Stomach (tissue), 9 donors: ENCODE results near the gene SCAI. TPM values are rescaled to one million over a fixed set of nuclear protein-coding genes. Genes with fewer than 3 reads are reported as not detected.

ENCODE experiments used
- DNase-seq, 2 donors: peaks; one replicate each; pipeline versions ENCODE4 v3.0.0 to v3.0.0-alpha.2; 2013 to 2019
- H3K27ac ChIP-seq, 5 donors: fragments of 200-600 bp in 4 of 5; sonication (generic) in 4 of 5; one replicate each; pipeline ENCODE4 v1.5.1; 2013 to 2019; ENCODE audit warnings: mild to moderate bottlenecking in 1 of 5, moderate library complexity in 1 of 5
- H3K27me3 ChIP-seq, 3 donors: fragments of 200-600 bp; sonication (generic); one replicate each; pipeline ENCODE4 v1.5.1; 2017 to 2019; ENCODE audit warnings: mixed run types in 1 of 3
- H3K36me3 ChIP-seq, 4 donors: fragments of 200-600 bp; sonication (generic); 1 replicate in 3 of 4; 2 replicates in 1 of 4; pipeline ENCODE4 v1.5.1; 2016 to 2019
- H3K4me1 ChIP-seq, 4 donors: fragments of 200-600 bp; sonication (generic); one replicate each; pipeline ENCODE4 v1.5.1; 2016 to 2019
- H3K4me3 ChIP-seq, 4 donors: fragments of 200-600 bp; sonication (generic) in 3 of 4; one replicate each; pipeline ENCODE4 v1.5.1; 2016 to 2019; ENCODE audit warnings: mild to moderate bottlenecking in 1 of 4
- H3K9me3 ChIP-seq, 4 donors: fragments of 200-600 bp; sonication (generic); one replicate each; pipeline ENCODE4 v1.5.1; 2016 to 2019
- CTCF ChIP-seq, 7 experiments: fragments of 450-650 bp in 4 of 7; fragments of 200-600 bp in 3 of 7; sonication (generic) in 3 of 7; IDR thresholded peaks; one replicate each; pipeline ENCODE4 v1.5.1; 2016 to 2019; ENCODE audit warnings: antibody characterized with exemption in 7 of 7, control low read depth in 2 of 7, mild to moderate bottlenecking in 1 of 7
- EP300 ChIP-seq: sonication (generic); formaldehyde crosslinking; IDR thresholded peaks from one replicate; pipeline ENCODE4 v1.6.1; 2017; ENCODE audit warnings: antibody characterized with exemption
- POLR2A ChIP-seq, 4 donors: fragments of 450-650 bp; IDR thresholded peaks; one replicate each; pipeline ENCODE4 v1.6.1; 2016; ENCODE audit warnings: antibody characterized with exemption in 4 of 4, control low read depth in 2 of 4, mild to moderate bottlenecking in 1 of 4, moderate library complexity in 1 of 4
- POLR2AphosphoS5 ChIP-seq, 3 donors: sonication (generic); formaldehyde crosslinking; IDR thresholded peaks; one replicate each; pipeline ENCODE4 v1.6.1; 2016; ENCODE audit warnings: antibody characterized with exemption in 3 of 3
- WGBS, 5 donors: extraction: QIAGEN DNeasy Blood & Tissue Kit in 3 of 5; methylation state at CpG; one replicate each; pipeline versions ENCODE4 v1.1.5 to v1.1.7; 2013 to 2018; 5-methylcytosine and 5-hydroxymethylcytosine counted together
- intact Hi-C: fragments of 100-400 bp; cut with DNase I; formaldehyde crosslinking; loops from one replicate; pipeline ENCODE4 v1.15.1; 2023; ENCODE audit warnings: low total_unique reads
- polyA plus RNA-seq, 3 donors: library from polyadenylated mRNA; stranded (reverse); fragments of 200-250 nt; gene quantifications; one replicate each; pipeline ENCODE4 v1.2.3, GENCODE V29; 2013
- total RNA-seq, 5 donors: library from RNA; depleted of rRNA; stranded (reverse); fragments of >200 nt; gene quantifications; one replicate each; pipeline versions ENCODE4 v1.1.0 to v1.2.3, GENCODE V29; 2014 to 2016
- donor health status: healthy with polysubstance abuse.
- donor health status: Bipolar disorder and iron deficiency.
- donor health status: healthy.

SCAI gene
- total and polyA plus RNA-seq, 8 donors, result 0.46 to 21.0 (median 3.1) TPM

- H3K4me1 ChIP-seq, result peaks cover 10 to 34% (median 20%) of the 10 kb centered on the region in 4 donors
- peaks cover 0 to 38% (median 34%) of the 10 kb centered on the region in 4 donors for H3K36me3 ChIP-seq
- DNase-seq, result no peak
- no peaks in the 10 kb centered on the region for H3K27me3 ChIP-seq
- no peaks in the 10 kb centered on the region for H3K9me3 ChIP-seq
- H3K4me3 ChIP-seq, result peak overlapping the region; percentile 59 to 85 (median 82)
- H3K27ac ChIP-seq, result peak overlapping the region; percentile 93 to 98 (median 96)
- intact Hi-C loops, result loop anchor here (10.0 kb wide), 1 partner anchor 205 kb away; the partner anchor contains the start of gene SCAI
- TF ChIP-seq CTCF (IDR thresholded peaks at IDR 0.05) (no peak), EP300 (no peak), POLR2AphosphoS5 (IDR thresholded peaks at IDR 0.05) (no peak), POLR2A (IDR thresholded peaks at IDR 0.05) (no peak)
Measured at GRCh38 chr9:124939944-124940343, 203.4 kb downstream of the SCAI start.

DNA sequence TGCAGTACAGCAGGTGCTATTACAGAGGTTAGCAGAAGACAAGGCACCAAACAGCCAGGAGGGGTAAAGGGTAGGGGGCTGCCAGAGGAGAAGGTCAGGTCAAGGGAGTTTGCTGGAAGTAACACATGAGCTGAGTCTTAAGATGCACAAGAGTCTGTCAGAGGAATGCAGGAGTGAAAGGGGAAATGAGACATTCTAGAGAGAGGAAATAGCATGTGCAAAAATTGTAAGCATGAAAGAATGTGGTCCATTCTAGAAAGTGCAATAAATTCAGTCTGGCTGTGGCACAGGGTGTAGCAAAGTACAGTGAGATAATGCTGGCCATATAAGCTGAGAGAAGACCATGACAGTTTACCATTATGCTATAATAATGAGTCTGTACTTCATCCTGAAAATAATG lies 209.0 kb downstream of the SCAI start:
- intact Hi-C loops, result no loop called here
- Histone ChIP-seq H3K27me3 (no peaks in the 10 kb centered on the region), H3K36me3 (peaks cover 10 to 95% (median 88%) of the 10 kb centered on the region in 4 donors), H3K9me3 (no peaks in the 10 kb centered on the region), H3K4me3 (no peak overlapping the region), H3K27ac (no peak overlapping the region), H3K4me1 (peaks cover 0 to 12% (median 0%) of the 10 kb centered on the region in 4 donors)
- no peak for TF ChIP-seq CTCF (IDR thresholded peaks at IDR 0.05)
- DNase-seq, result peak in 1 of 2 donors; percentile 8

DNA sequence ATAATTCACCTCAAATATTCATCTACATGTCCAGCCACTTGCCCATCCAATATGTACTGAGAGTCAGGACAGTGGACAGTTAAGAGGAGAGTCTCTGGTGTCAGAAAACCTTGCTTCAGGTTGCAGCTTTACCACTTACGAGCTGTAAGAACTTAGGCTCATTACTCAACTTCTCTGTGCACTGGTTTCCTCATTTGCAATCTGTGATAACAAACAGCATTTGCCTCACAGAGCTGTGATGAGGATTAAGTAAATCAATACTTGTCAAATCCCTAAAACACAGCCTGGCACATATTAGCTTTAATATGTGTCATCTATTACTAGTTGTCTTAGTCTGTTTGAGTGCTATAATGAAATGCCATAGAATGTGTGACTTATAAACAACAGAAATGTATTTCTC lies 211.0 kb downstream of the SCAI start:
- no peaks in the 10 kb centered on the region for H3K27me3 ChIP-seq
- TF ChIP-seq POLR2AphosphoS5 (IDR thresholded peaks at IDR 0.05), result no peak
- no peak for TF ChIP-seq CTCF (IDR thresholded peaks at IDR 0.05)
- TF ChIP-seq EP300, result no peak
- no peak for TF ChIP-seq POLR2A (IDR thresholded peaks at IDR 0.05)
- H3K36me3 ChIP-seq, result peaks cover 13 to 100% (median 97%) of the 10 kb centered on the region in 4 donors
- intact Hi-C loops, result no loop called here
- no peak overlapping the region for H3K27ac ChIP-seq
- H3K4me3 ChIP-seq, result no peak overlapping the region
- H3K9me3 ChIP-seq, result no peaks in the 10 kb centered on the region
- WGBS, 5 donors, result 76 to 100% (median 85%) methylated on average over 1 of the region's 1 CpG
- no peak for DNase-seq
- no peaks in the 10 kb centered on the region for H3K4me1 ChIP-seq

GRCh38 chr9:124929464-124929863 lies 213.9 kb downstream of the SCAI start:
- no peaks in the 10 kb centered on the region for H3K4me1 ChIP-seq
- DNase-seq, result no peak
- H3K27me3 ChIP-seq, result no peaks in the 10 kb centered on the region
- TF ChIP-seq EP300 (no peak), POLR2A (IDR thresholded peaks at IDR 0.05) (no peak), POLR2AphosphoS5 (IDR thresholded peaks at IDR 0.05) (no peak), CTCF (IDR thresholded peaks at IDR 0.05) (no peak)
- no peaks in the 10 kb centered on the region for H3K9me3 ChIP-seq
- H3K27ac ChIP-seq, result no peak overlapping the region
- no peak overlapping the region for H3K4me3 ChIP-seq
- peaks cover 13 to 99% (median 98%) of the 10 kb centered on the region in 4 donors for H3K36me3 ChIP-seq
- intact Hi-C loops, result no loop called here
- 87 to 97% (median 92%) methylated on average over 3 of the region's 3 CpGs for WGBS, 5 donors
